ENCODE data around the gene PDE4A.
A peak's percentile ranks its signal among the peaks of the same experiment; 100 is the strongest.

PDE4A gene

GRCh38 chr19:10502524-10503001, 82.2 kb downstream of the PDE4A start:
- DNase-seq (ENCODE audit: low read depth), result peak; percentile 56
- no peak for TF ChIP-seq CTCF (IDR thresholded peaks at IDR 0.05; ENCODE audit: control insufficient read depth, extremely low read depth, insufficient read depth)
- H3K4me3 ChIP-seq (ENCODE audit: low read depth, low read length), result peak overlapping the region; percentile 90

- TF ChIP-seq CTCF (IDR thresholded peaks at IDR 0.05; ENCODE audit: control insufficient read depth, extremely low read depth, insufficient read depth), result no peak
- no peak for DNase-seq (ENCODE audit: low read depth)
Measured at GRCh38 chr19:10503002-10503789, 82.9 kb downstream of the PDE4A start, which contains the start of gene KEAP1. Gene KEAP1 (minus strand): TSS chr19:10503356. CDS start chr19:10500033, 3,323 bp downstream.

GRCh38 chr19:10505583-10506229, 85.4 kb downstream of the PDE4A start:
- DNase-seq (ENCODE audit: low read depth), result no peak
- TF ChIP-seq CTCF (IDR thresholded peaks at IDR 0.05; ENCODE audit: control insufficient read depth, extremely low read depth, insufficient read depth), result peak; percentile 30; the same call in 1 of the 2 replicates
- no peak overlapping the region for H3K4me3 ChIP-seq (ENCODE audit: low read depth, low read length)

More at GRCh38 chr19:10503002-10503789, 82.9 kb downstream of the PDE4A start, which contains the start of gene KEAP1:
- H3K4me3 ChIP-seq (ENCODE audit: low read depth, low read length), result peak within 1 kb of the TSS; percentile 90

GRCh38 chr19:10508036-10508435, 87.7 kb downstream of the PDE4A start:
- H3K4me3 ChIP-seq (ENCODE audit: low read depth, low read length), result no peak overlapping the region
- no peak for TF ChIP-seq CTCF (IDR thresholded peaks at IDR 0.05; ENCODE audit: control insufficient read depth, extremely low read depth, insufficient read depth)
- DNase-seq (ENCODE audit: low read depth), result no peak

GRCh38 chr19:10508707-10509106, 88.4 kb downstream of the PDE4A start:
- no peak overlapping the region for H3K4me3 ChIP-seq (ENCODE audit: low read depth, low read length)
- no peak for TF ChIP-seq CTCF (IDR thresholded peaks at IDR 0.05; ENCODE audit: control insufficient read depth, extremely low read depth, insufficient read depth)
- DNase-seq (ENCODE audit: low read depth), result no peak

- DNase-seq (ENCODE audit: low read depth), result no peak
Measured at GRCh38 chr19:10510301-10510802, 90.0 kb downstream of the PDE4A start.

More at GRCh38 chr19:10510301-10510802, 90.0 kb downstream of the PDE4A start:
- H3K4me3 ChIP-seq (ENCODE audit: low read depth, low read length), result no peak overlapping the region
- TF ChIP-seq CTCF (IDR thresholded peaks at IDR 0.05; ENCODE audit: control insufficient read depth, extremely low read depth, insufficient read depth), result peak; percentile 23; the same call in 1 of the 2 replicates

Measured in LNCaP clone FGC (cell line).